GM04504 (cell line): ENCODE results near the gene TOGARAM2.
"Not testable (repeated sequence)": the region's sequence is repeated elsewhere in the genome, so short reads cannot be mapped to it uniquely, and the experiment has no call there.

Experiments
- DNase-seq: peaks from one replicate; pipeline ENCODE4 v3.0.0-alpha.2; 2012; ENCODE audit warnings: low read depth

Gene TOGARAM2

GRCh38 chr2:29074411-29074810, 93.3 kb downstream of the TOGARAM2 start, which contains the start of gene PCARE:
Gene PCARE, minus strand, starts transcription at chr2:29074523. Its CDS starts 262 bp downstream, at chr2:29074261.
- DNase-seq = no peak

GRCh38 chr2:29075894-29076705, 95.0 kb downstream of the TOGARAM2 start:
- DNase-seq = no peak

GRCh38 chr2:29079887-29080286, 98.8 kb downstream of the TOGARAM2 start:
- no peak for DNase-seq

DNA sequence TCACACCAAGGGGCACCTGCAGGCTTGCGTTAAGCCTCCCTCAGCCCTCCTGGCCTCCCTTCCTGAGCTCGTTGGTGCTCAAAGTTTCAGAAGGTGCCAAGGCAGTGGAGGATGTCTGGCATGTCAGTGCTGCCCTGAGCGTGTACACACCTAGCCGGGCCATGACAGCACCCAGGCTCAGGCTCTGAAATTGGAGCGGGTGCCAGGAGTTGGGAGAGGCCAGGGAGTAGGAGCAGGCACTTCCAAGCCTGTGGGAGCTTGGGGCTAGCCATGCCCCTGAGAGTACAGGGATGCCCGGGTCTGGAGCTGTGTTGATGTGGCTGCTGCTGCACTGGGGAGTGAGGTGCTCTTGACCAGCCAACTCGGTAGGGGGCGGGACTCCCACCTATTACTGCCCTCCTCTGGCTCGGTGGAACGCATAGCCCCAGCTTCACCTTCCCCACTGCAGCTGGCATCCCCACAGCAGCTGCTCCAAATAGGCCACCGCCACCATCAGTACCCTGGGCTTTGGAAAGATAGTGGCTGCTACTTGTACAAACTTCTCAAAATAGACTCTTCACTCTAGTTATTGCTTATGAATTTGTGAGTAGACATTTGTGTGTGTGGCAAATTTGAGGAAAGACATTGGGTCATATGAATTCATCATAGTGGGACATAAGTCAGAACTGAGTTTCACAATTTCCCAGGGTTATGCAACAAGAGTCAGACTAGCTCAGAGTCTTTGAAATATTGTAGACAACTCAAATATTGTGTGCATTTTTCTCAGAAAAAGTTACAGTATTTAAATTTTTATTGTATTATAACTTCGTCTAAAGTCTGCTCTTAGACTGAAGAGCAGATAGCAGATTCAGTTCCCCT, 100.0 kb downstream of the TOGARAM2 start:
- DNase-seq = no peak

- no peak for DNase-seq
These were observed 101.9 kb downstream of the TOGARAM2 start for GRCh38 chr2:29082804-29083495.

GRCh38 chr2:29084554-29084953, 103.5 kb downstream of the TOGARAM2 start:
- no peak for DNase-seq

DNA sequence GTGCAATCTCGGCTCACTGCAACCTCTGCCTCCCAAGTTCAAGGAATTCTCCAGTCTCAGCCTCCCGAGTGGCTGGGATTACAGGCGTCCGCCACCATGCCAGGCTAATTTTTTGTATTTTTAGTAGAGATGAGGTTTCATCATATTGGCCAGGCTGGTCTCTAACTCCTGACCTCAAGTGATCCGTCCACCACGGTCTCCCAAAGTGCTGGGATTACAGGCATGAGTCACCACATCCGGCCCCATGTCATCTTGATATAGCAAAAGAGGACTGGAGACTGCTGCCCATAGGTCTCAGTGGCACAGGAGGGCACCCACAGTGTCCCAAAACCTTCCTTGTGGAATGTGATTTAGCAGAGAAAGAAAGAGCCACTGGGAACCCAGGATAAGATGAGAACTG, 109.2 kb downstream of the TOGARAM2 start:
- not testable (repeated sequence) for DNase-seq

DNA sequence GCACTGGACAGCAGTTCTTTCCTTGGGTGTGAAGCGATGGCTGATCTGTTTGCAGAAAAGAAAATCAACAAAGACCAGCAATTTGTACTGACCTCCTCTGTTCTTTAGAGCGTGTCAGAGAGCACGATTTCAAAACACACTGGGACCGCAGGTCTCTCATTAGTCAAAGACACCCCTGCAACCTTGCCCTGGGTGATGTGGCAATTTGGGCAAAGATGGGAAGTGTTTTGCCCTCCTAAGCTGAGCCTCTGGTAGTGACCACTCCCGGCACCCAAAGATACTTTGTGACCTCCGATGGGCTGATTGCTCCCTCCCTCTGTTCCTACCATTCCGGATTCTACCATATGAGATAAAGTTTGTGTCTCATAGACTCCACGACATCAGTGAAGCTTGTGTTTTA, 115.9 kb downstream of the TOGARAM2 start:
- no peak for DNase-seq

DNA sequence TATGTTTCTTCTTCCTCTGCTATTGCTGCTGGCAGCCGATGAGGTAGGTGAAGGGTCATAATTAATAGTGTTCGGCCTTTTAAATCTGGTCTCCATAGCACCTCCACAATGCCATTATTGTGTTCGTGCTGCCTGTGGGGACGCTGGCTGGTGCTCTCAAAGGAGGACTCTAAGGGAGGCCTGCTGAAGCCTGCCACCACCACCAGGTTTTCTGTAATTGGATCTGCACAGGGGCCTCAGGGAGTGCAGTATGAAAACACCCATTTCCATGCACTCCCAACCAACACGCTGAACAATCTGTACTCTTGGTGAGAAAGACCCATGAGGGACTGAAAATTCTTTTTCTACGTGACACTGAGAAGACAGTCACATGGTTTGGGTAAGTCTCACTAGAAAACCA, 116.5 kb downstream of the TOGARAM2 start:
- DNase-seq = no peak

GRCh38 chr2:29100564-29100963, 119.5 kb downstream of the TOGARAM2 start:
- no peak for DNase-seq
